Measurements from ENCODE around the gene SLC7A8.

DNA sequence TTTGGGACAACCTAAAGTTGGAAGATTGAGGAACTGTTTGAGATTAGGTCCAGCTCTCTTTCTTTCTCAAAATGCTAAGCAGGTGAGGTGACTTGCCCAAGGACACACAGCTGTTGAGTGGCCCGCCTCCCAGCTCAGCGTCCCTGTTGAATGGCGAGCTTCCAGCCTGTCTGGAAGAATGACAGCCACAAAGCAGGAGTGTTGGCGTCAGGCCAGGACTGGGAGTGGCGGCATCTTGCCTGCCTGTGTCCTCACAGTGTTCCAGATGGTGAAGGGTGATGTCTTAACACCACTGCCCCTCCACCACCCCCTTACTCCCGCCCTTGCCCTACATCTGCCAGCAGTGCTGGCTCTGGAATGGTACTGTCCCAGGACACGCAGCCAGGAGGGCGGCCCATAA is 60.0 kb downstream of the SLC7A8 start:
- TF ChIP-seq, protein P1, sequence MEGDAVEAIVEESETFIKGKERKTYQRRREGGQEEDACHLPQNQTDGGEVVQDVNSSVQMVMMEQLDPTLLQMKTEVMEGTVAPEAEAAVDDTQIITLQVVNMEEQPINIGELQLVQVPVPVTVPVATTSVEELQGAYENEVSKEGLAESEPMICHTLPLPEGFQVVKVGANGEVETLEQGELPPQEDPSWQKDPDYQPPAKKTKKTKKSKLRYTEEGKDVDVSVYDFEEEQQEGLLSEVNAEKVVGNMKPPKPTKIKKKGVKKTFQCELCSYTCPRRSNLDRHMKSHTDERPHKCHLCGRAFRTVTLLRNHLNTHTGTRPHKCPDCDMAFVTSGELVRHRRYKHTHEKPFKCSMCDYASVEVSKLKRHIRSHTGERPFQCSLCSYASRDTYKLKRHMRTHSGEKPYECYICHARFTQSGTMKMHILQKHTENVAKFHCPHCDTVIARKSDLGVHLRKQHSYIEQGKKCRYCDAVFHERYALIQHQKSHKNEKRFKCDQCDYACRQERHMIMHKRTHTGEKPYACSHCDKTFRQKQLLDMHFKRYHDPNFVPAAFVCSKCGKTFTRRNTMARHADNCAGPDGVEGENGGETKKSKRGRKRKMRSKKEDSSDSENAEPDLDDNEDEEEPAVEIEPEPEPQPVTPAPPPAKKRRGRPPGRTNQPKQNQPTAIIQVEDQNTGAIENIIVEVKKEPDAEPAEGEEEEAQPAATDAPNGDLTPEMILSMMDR (conservative IDR thresholded peaks at IDR 0.05; ENCODE audit: low read length) = no peak
- TF ChIP-seq EZH2phosphoT487 (IDR thresholded peaks at IDR 0.05; ENCODE audit: borderline replicate concordance, low read depth, low read length) = no peak
